OCI-LY1 (cell line): ENCODE data around the gene SCAF8.

Experiments
- H2AFZ ChIP-seq: fragments of 200-600 bp; sonication (generic), shearing (Covaris generic); 2 replicates; pipeline ENCODE4 v1.6.0; 2014; ENCODE audit warnings: antibody characterized with exemption, mild to moderate bottlenecking, low read length
- H3F3A ChIP-seq: fragments of 200-600 bp; sonication (generic), shearing (Covaris generic); 2 replicates; pipeline ENCODE4 v1.6.0; 2014; ENCODE audit warnings: mild to moderate bottlenecking, antibody characterized with exemption, low read length, moderate library complexity; ENCODE audit not compliant: insufficient read depth
- H3K27ac ChIP-seq: fragments of 200-600 bp; sonication (generic); 2 replicates; pipeline ENCODE4 v1.5.1; 2014; ENCODE audit warnings: low read length, mixed run types, mild to moderate bottlenecking, low read depth; ENCODE audit not compliant: poor library complexity, severe bottlenecking
- H3K27me3 ChIP-seq: fragments of 200-600 bp; sonication (generic); 2 replicates; pipeline ENCODE4 v1.6.0; 2014; ENCODE audit warnings: antibody characterized with exemption, mild to moderate bottlenecking, low read length, moderate library complexity; ENCODE audit not compliant: insufficient read depth
- H3K36me3 ChIP-seq: fragments of 200-600 bp; sonication (generic); 2 replicates; pipeline ENCODE4 v1.6.1; 2014; ENCODE audit warnings: mild to moderate bottlenecking, antibody characterized with exemption, low read length, moderate library complexity, mixed read lengths; ENCODE audit not compliant: insufficient read depth
- H3K4me1 ChIP-seq: fragments of 200-600 bp; sonication (generic); 2 replicates; pipeline ENCODE4 v1.5.1; 2014; ENCODE audit warnings: mild to moderate bottlenecking, low read length, moderate library complexity; ENCODE audit not compliant: insufficient read depth, severe bottlenecking
- H3K4me2 ChIP-seq: fragments of 200-600 bp; sonication (generic), shearing (Covaris generic); 2 replicates; pipeline ENCODE4 v1.6.1; 2014; ENCODE audit warnings: low read length
- H3K4me3 ChIP-seq: fragments of 200-600 bp; sonication (generic); 2 replicates; pipeline ENCODE4 v1.5.1; 2014; ENCODE audit warnings: low read length, low read depth, mild to moderate bottlenecking, mixed read lengths; ENCODE audit not compliant: poor library complexity, severe bottlenecking
- H3K79me2 ChIP-seq: fragments of 200-600 bp; shearing (Covaris generic); 2 replicates; pipeline ENCODE4 v1.6.1; 2016; ENCODE audit warnings: mixed run types, low read length, mixed read lengths; ENCODE audit not compliant: insufficient read depth
- H3K9ac ChIP-seq: fragments of 200-600 bp; sonication (generic), shearing (Covaris generic); 2 replicates; pipeline ENCODE4 v1.6.1; 2014; ENCODE audit warnings: mild to moderate bottlenecking, low read length, mixed read lengths
- H3K9me2 ChIP-seq: fragments of 200-600 bp; sonication (generic), shearing (Covaris generic); 2 replicates; pipeline ENCODE4 v1.6.1; 2014; ENCODE audit warnings: low read depth, mild to moderate bottlenecking, low read length, mixed read lengths
- H3K9me3 ChIP-seq: fragments of 200-600 bp; shearing (Covaris generic); 2 replicates; pipeline ENCODE4 v1.6.1; 2014; ENCODE audit warnings: low read length, mixed read lengths
- H4K20me1 ChIP-seq: fragments of 200-600 bp; sonication (generic), shearing (Covaris generic); 2 replicates; pipeline ENCODE4 v1.6.0; 2016; ENCODE audit warnings: mild to moderate bottlenecking, low read length; ENCODE audit not compliant: insufficient read depth
- CTCF ChIP-seq: fragments of 200-600 bp; sonication (generic), shearing (Covaris generic); IDR thresholded peaks from 2 replicates; pipeline ENCODE4 v1.5.1; 2017; ENCODE audit warnings: mild to moderate bottlenecking, antibody characterized with exemption, low read length, moderate library complexity, mixed read lengths
- EZH2 ChIP-seq: fragments of 200-600 bp; sonication (generic), shearing (Covaris generic); IDR thresholded peaks from 2 replicates; pipeline ENCODE4 v1.8.0; 2017; ENCODE audit warnings: borderline replicate concordance, mixed run types, mild to moderate bottlenecking, antibody characterized with exemption, low read length, moderate library complexity, mixed read lengths

Gene SCAF8

GRCh38 chr6:154758125-154758524, 24.9 kb downstream of the SCAF8 start:
- TF ChIP-seq CTCF (no peak), EZH2 (no peak)
- H3K4me1 ChIP-seq, result no peaks in the 10 kb centered on the region
- peaks cover 96% of the 10 kb centered on the region for H3K79me2 ChIP-seq
- no peak overlapping the region for H3K4me3 ChIP-seq
- H3K27me3 ChIP-seq, result no peaks in the 10 kb centered on the region
- H3K27ac ChIP-seq, result no peak overlapping the region
- no peak overlapping the region for H2AFZ ChIP-seq
- H3K4me2 ChIP-seq, result no peak overlapping the region
- H3K9ac ChIP-seq, result no peak overlapping the region
- no peaks in the 10 kb centered on the region for H3K9me2 ChIP-seq
- peaks cover 25% of the 10 kb centered on the region for H3K36me3 ChIP-seq
- H3K9me3 ChIP-seq, result no peaks in the 10 kb centered on the region
- H4K20me1 ChIP-seq, result peaks cover 3% of the 10 kb centered on the region; the same call in 1 of the 2 replicates
- H3F3A ChIP-seq, result no peaks in the 10 kb centered on the region

GRCh38 chr6:154763650-154764049, 30.4 kb downstream of the SCAF8 start:
- H3K27me3 ChIP-seq, result no peaks in the 10 kb centered on the region
- no peaks in the 10 kb centered on the region for H3F3A ChIP-seq
- no peak overlapping the region for H3K27ac ChIP-seq
- no peaks in the 10 kb centered on the region for H4K20me1 ChIP-seq
- no peaks in the 10 kb centered on the region for H3K9me2 ChIP-seq
- no peak overlapping the region for H3K9ac ChIP-seq
- peaks cover 12% of the 10 kb centered on the region for H3K36me3 ChIP-seq
- peaks cover 99% of the 10 kb centered on the region for H3K79me2 ChIP-seq
- H3K4me2 ChIP-seq, result no peak overlapping the region
- no peaks in the 10 kb centered on the region for H3K9me3 ChIP-seq
- no peak for TF ChIP-seq EZH2
- no peak for TF ChIP-seq CTCF
- no peak overlapping the region for H2AFZ ChIP-seq
- peaks cover 13% of the 10 kb centered on the region for H3K4me1 ChIP-seq
- H3K4me3 ChIP-seq, result no peak overlapping the region

- TF ChIP-seq CTCF (no peak), EZH2 (no peak)
- H3K27me3 ChIP-seq, result no peaks in the 10 kb centered on the region
- H3K9me3 ChIP-seq, result no peaks in the 10 kb centered on the region
- no peaks in the 10 kb centered on the region for H3F3A ChIP-seq
- H3K4me2 ChIP-seq, result no peak overlapping the region
- peaks cover 7% of the 10 kb centered on the region; the same call in 1 of the 2 replicates for H3K36me3 ChIP-seq
- peaks cover 13% of the 10 kb centered on the region for H3K4me1 ChIP-seq
- H3K27ac ChIP-seq, result no peak overlapping the region
- H4K20me1 ChIP-seq, result no peaks in the 10 kb centered on the region
- H3K79me2 ChIP-seq, result peaks cover 100% of the 10 kb centered on the region
- H2AFZ ChIP-seq, result no peak overlapping the region
- no peak overlapping the region for H3K4me3 ChIP-seq
- H3K9ac ChIP-seq, result no peak overlapping the region
- H3K9me2 ChIP-seq, result no peaks in the 10 kb centered on the region
Observed at GRCh38 chr6:154765273-154765672, 32.1 kb downstream of the SCAF8 start.
